Measurements from ENCODE around the gene HPSE. TPM values are rescaled to one million over a fixed set of nuclear protein-coding genes. Genes with fewer than 3 reads are reported as not detected.
"Not testable (repeated sequence)": the region's sequence is repeated elsewhere in the genome, so short reads cannot be mapped to it uniquely, and the experiment has no call there.

Gene HPSE
- total RNA-seq, 2 donors from 2014 or later = 12.8 to 15.3 TPM

GRCh38 chr4:83325306-83325705 lies 9.3 kb downstream of the HPSE start:
- H3K4me1 Mint-ChIP-seq (ENCODE audit: low read depth); DNase-seq; H3K4me3 Mint-ChIP-seq; H3K27me3 Mint-ChIP-seq (ENCODE audit: low read depth); H3K36me3 Mint-ChIP-seq (ENCODE audit: insufficient read depth in 2 of 2); ATAC-seq (replicated peaks in 1 of 2); H3K27ac Mint-ChIP-seq; H3K9me3 Mint-ChIP-seq: not testable (repeated sequence)

DNA sequence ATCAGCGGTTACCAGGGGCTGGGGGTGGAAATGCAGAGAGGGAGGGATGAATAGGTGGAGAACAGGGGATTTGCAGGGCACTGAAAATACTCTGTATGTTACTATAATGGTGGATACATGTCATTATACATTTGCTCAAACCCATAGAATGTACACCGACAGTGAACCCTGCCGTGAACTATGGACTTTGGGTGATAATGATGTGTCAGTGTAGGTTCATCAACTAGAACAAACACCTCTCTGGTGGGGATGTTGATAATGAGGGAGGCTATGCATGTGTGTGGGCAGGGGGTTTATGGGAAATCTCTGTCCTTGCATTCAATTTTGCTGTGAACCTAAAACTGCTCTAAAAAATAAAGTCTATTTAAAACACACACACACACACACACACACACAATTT lies 11.5 kb downstream of the HPSE start:
- H3K36me3 Mint-ChIP-seq (ENCODE audit: insufficient read depth in 2 of 2) = no peaks in the 10 kb centered on the region
- no peaks in the 10 kb centered on the region for H3K27me3 Mint-ChIP-seq (ENCODE audit: low read depth)
- no peak overlapping the region for H3K27ac Mint-ChIP-seq
- peaks cover 9% of the 10 kb centered on the region for H3K4me1 Mint-ChIP-seq (ENCODE audit: low read depth)
- H3K4me3 Mint-ChIP-seq = no peak overlapping the region
- no peaks in the 10 kb centered on the region for H3K9me3 Mint-ChIP-seq
- ATAC-seq (replicated peaks in 1 of 2) (no peak), DNase-seq (no peak)

DNA sequence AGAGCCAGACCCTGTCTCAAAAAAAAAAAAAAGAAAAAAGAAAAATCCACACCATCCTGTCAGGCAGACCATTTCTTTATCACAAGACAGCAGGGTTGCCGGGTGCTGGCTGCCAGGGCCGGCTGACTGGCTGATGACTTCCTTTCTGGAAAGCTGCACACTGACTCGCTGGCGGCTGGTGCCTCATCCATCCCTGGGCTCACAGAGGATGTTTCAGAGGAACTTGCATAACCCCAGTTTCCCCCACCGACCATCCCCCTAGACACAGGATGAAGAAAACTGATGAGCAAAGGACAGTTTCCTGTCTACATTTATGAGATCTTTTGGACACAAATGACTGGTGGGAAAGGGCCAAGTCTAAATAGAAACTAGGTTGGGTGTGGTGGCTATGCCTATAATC lies 14.1 kb downstream of the HPSE start:
- Mint-ChIP-seq H3K9me3 (no peaks in the 10 kb centered on the region), H3K4me1 (ENCODE audit: low read depth) (peaks cover 9% of the 10 kb centered on the region), H3K27me3 (ENCODE audit: low read depth) (no peaks in the 10 kb centered on the region), H3K36me3 (ENCODE audit: insufficient read depth in 2 of 2) (no peaks in the 10 kb centered on the region), H3K4me3 (no peak overlapping the region), H3K27ac (no peak overlapping the region)
- peak; percentile 61 to 84 for ATAC-seq (replicated peaks in 1 of 2)
- DNase-seq = peak; percentile 12 to 40

DNA sequence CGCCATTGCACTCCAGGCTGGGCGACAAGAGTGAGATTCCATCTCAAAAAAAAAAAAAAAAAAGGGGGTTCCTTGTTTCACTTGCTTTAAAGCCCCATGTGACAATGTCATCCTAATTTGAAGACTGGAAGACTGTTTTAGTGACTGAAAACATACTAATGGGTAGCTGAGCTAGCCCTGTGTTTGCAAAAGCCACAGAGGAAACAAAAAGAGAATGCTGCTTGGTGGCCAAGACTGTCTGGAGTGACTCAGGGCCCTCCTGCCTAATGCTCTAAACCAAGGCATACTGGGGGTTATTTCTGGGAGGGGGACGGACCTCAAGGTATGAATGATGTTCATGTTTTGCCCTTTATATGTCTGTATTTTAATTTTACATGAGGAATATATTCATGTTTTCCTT lies 16.0 kb downstream of the HPSE start:
- H3K27me3 Mint-ChIP-seq (ENCODE audit: low read depth) = no peaks in the 10 kb centered on the region
- no peak for DNase-seq
- H3K36me3 Mint-ChIP-seq (ENCODE audit: insufficient read depth in 2 of 2) = no peaks in the 10 kb centered on the region
- no peaks in the 10 kb centered on the region for H3K9me3 Mint-ChIP-seq
- ATAC-seq (replicated peaks in 1 of 2) = no peak
- H3K4me3 Mint-ChIP-seq = no peak overlapping the region
- H3K4me1 Mint-ChIP-seq (ENCODE audit: low read depth) = peaks cover 9% of the 10 kb centered on the region
- H3K27ac Mint-ChIP-seq = no peak overlapping the region

DNA sequence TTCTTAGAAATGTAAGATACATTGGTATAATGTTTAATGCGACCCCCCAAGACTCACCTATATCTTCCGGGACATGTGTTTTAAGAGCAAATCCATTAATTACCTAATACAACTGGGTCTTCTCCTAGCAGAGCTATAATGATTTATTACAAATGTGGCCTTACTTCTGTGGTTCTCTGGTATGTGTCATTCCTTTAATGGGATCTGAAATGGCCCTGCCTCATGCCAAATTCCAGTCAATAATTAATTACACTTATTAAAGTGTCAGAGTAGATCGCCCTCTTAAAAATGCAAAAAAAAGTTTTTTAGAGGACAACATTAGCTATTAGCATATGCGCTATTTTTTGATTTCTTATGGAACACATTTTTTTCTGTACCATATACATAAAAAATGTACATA lies 17.0 kb downstream of the HPSE start:
- no peaks in the 10 kb centered on the region for H3K36me3 Mint-ChIP-seq (ENCODE audit: insufficient read depth in 2 of 2)
- no peaks in the 10 kb centered on the region for H3K27me3 Mint-ChIP-seq (ENCODE audit: low read depth)
- no peak overlapping the region for H3K4me3 Mint-ChIP-seq
- ATAC-seq (replicated peaks in 1 of 2) (no peak), DNase-seq (no peak)
- H3K4me1 Mint-ChIP-seq (ENCODE audit: low read depth) = peaks cover 9% of the 10 kb centered on the region
- no peaks in the 10 kb centered on the region for H3K9me3 Mint-ChIP-seq
- no peak overlapping the region for H3K27ac Mint-ChIP-seq

DNA sequence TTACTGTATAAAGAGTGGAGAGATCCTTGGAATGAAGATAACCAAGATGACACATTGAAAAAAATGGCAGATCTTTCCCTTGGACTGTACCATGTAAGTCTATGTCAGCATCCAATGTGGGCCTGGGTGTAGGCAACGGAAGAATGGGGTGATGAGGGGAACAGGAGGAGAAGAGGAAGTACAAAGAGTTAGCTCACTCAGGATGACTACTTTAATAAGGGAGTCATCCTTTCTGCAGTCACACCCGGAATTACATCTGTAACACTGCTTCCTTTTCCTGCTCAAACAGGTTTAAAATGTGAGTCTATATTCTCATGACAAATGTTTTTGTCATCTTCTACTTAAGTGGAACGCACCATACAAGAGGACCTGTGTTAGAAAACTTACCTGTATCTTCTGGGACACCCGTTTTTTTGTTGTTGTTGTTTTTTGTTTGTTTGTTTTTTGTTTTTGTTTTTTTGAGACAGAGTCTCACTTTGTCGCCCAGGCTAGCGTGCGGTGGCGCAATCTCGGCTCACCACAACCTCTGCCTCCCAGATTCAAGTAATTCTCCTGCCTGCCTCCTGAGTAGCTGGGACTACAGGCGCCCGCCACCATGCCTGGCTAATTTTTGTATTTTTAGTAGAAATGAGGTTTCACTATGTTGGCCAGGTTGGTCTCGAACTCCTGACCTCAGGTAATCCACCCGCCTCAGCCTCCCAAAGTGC lies 18.0 kb downstream of the HPSE start:
- ATAC-seq (replicated peaks in 1 of 2) (no peak), DNase-seq (no peak)
- H3K36me3 Mint-ChIP-seq (ENCODE audit: insufficient read depth in 2 of 2) = peaks cover 3 to 4% of the 10 kb centered on the region in 2 donors
- H3K4me3 Mint-ChIP-seq = no peak overlapping the region
- no peaks in the 10 kb centered on the region for H3K27me3 Mint-ChIP-seq (ENCODE audit: low read depth)
- no peaks in the 10 kb centered on the region for H3K9me3 Mint-ChIP-seq
- H3K4me1 Mint-ChIP-seq (ENCODE audit: low read depth) = peaks cover 9% of the 10 kb centered on the region
- no peak overlapping the region for H3K27ac Mint-ChIP-seq

DNA sequence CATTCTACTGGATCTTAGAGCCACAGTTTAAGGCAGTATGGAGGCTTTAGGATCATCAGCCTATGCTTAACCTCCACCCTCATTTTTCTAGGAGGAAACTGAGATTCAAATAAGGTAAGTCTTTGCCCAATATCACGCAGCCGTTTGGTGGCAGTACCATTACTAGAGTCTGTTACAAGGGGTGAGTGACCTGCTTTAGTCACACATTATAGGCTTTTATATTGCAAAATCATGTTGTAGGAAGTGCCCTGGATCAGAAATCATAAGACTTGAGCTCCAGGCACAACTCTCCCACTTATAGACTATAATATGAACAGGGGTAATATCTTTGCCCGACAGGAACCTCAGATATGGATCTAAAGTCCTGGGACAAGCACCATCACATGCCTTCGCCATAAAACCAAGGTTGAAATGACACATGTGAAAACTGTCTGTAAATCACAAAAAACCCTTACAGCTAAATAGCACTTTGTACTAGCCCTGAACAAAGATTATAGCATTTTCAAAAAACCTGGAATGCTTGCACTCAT lies 19.2 kb downstream of the HPSE start:
- no peaks in the 10 kb centered on the region for H3K9me3 Mint-ChIP-seq
- ATAC-seq (replicated peaks in 1 of 2) = no peak

DNA sequence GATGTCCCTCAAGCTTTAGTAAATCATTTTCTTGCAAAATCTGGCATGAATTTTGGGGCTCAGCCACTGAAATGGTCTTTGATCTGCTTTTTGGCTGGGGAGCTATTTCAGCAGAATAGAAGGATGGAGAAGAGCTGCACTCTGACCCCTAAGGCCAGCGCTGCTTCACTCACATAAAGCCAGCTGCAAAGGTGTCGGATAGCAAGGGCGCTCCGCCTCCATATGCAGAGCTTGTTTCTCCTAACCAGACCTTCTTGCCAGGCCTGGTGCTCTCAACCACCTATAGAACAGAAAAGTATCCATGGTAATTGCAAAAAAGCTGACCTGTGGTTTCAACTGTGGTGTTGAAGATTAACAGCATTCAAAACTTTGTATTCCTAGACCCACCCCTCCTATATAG lies 26.0 kb downstream of the HPSE start:
- ATAC-seq (replicated peaks in 1 of 2) (no peak), DNase-seq (no peak)
- Mint-ChIP-seq H3K9me3 (no peaks in the 10 kb centered on the region), H3K4me1 (ENCODE audit: low read depth) (no peaks in the 10 kb centered on the region), H3K4me3 (no peak overlapping the region), H3K36me3 (ENCODE audit: insufficient read depth in 2 of 2) (peaks cover 3 to 8% of the 10 kb centered on the region in 2 donors), H3K27ac (no peak overlapping the region), H3K27me3 (ENCODE audit: low read depth) (no peaks in the 10 kb centered on the region)

More for the DNA sequence above, 19.2 kb downstream of the HPSE start:
- Mint-ChIP-seq H3K36me3 (ENCODE audit: insufficient read depth in 2 of 2) (peaks cover 3 to 8% of the 10 kb centered on the region in 2 donors), H3K27ac (no peak overlapping the region), H3K4me1 (ENCODE audit: low read depth) (peaks cover 3% of the 10 kb centered on the region), H3K4me3 (no peak overlapping the region), H3K27me3 (ENCODE audit: low read depth) (no peaks in the 10 kb centered on the region)
- no peak for DNase-seq

GRCh38 chr4:83307920-83308319 lies 26.7 kb downstream of the HPSE start:
- Mint-ChIP-seq H3K4me1 (ENCODE audit: low read depth) (no peaks in the 10 kb centered on the region), H3K27me3 (ENCODE audit: low read depth) (no peaks in the 10 kb centered on the region), H3K9me3 (no peaks in the 10 kb centered on the region), H3K4me3 (no peak overlapping the region), H3K27ac (no peak overlapping the region), H3K36me3 (ENCODE audit: insufficient read depth in 2 of 2) (peaks cover 3 to 8% of the 10 kb centered on the region in 2 donors)
- no peak for DNase-seq
- no peak for ATAC-seq (replicated peaks in 1 of 2)

GRCh38 chr4:83305187-83305586 lies 29.5 kb downstream of the HPSE start:
- H3K36me3 Mint-ChIP-seq (ENCODE audit: insufficient read depth in 2 of 2) = no peaks in the 10 kb centered on the region
- ATAC-seq (replicated peaks in 1 of 2) = no peak
- H3K4me3 Mint-ChIP-seq = no peak overlapping the region
- no peaks in the 10 kb centered on the region for H3K27me3 Mint-ChIP-seq (ENCODE audit: low read depth)
- DNase-seq = no peak
- no peak overlapping the region for H3K27ac Mint-ChIP-seq
- H3K9me3 Mint-ChIP-seq = no peaks in the 10 kb centered on the region
- H3K4me1 Mint-ChIP-seq (ENCODE audit: low read depth) = no peaks in the 10 kb centered on the region

- Mint-ChIP-seq H3K27me3 (ENCODE audit: low read depth) (no peaks in the 10 kb centered on the region), H3K4me3 (no peak overlapping the region), H3K9me3 (no peaks in the 10 kb centered on the region), H3K36me3 (ENCODE audit: insufficient read depth in 2 of 2) (no peaks in the 10 kb centered on the region), H3K27ac (no peak overlapping the region), H3K4me1 (ENCODE audit: low read depth) (peaks cover 9% of the 10 kb centered on the region)
- DNase-seq (no peak), ATAC-seq (replicated peaks in 1 of 2) (no peak)
Measured at GRCh38 chr4:83297548-83298260, 36.9 kb downstream of the HPSE start.

DNA sequence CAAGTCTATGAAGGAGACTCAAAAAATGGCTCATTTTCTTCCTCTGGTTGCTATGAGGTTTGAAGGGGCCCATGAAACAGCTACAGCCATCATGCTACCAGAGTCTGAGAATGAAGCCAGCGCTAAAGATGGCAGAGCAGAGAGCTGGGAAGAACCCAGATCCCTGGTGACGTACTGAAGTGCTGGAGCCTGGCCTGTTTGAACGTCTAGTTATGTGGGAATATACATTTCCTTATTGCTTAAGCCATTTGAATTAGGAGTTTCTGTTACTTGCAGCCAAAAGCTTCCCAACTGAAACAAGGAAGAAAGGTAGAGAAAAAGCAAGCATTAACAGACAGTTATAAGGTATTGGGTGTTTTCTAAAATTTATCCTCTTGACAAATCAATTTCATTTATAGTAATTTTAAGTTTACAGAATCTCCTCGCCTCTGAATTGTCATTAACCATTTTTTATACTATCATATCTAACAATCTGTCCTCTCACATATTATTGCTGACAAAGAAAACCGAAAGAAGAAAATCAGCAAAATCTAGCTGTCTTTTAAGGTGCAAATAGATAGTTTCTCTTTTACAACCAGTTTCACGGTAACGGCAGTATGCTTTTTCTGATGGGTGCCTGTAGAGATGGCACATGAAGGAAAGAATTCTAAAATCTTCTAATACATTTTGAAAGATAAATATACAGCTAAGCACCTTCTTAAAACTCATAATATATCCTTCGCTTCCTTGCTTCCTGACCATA lies 41.2 kb downstream of the HPSE start:
- peaks cover 7 to 9% of the 10 kb centered on the region in 2 donors for H3K36me3 Mint-ChIP-seq (ENCODE audit: insufficient read depth in 2 of 2)
- H3K27me3 Mint-ChIP-seq (ENCODE audit: low read depth) = no peaks in the 10 kb centered on the region
- H3K4me3 Mint-ChIP-seq = peak overlapping the region in 1 of 2 donors; percentile 72
- H3K4me1 Mint-ChIP-seq (ENCODE audit: low read depth) = peaks cover 9% of the 10 kb centered on the region
- H3K9me3 Mint-ChIP-seq = peaks cover 4 to 7% of the 10 kb centered on the region in 2 donors
- DNase-seq = no peak
- ATAC-seq (replicated peaks in 1 of 2) = no peak
- peak overlapping the region; percentile 40 for H3K27ac Mint-ChIP-seq
